ENCODE results near the gene SCT.

SCT gene

GRCh38 chr11:587978-588380 lies 39.0 kb downstream of the SCT start:
- no peak for TF ChIP-seq CTCF (IDR thresholded peaks at IDR 0.05)
- peaks cover 86% of the 10 kb centered on the region for H3K36me3 ChIP-seq
- H3K4me3 ChIP-seq (ENCODE audit: low read depth in 1 of 2, low read length in 1 of 2) = no peak overlapping the region
- H3K27me3 ChIP-seq = no peaks in the 10 kb centered on the region
- H3K4me1 ChIP-seq (ENCODE audit: control insufficient read depth in 1 of 2, insufficient read depth in 1 of 2, low read depth in 1 of 2, low read length in 1 of 2) = no peaks in the 10 kb centered on the region
- peak overlapping the region; percentile 44 for H3K27ac ChIP-seq
- no peaks in the 10 kb centered on the region for H3K9me3 ChIP-seq

GRCh38 chr11:587546-587945 lies 39.4 kb downstream of the SCT start:
- Histone ChIP-seq H3K4me3 (ENCODE audit: low read depth in 1 of 2, low read length in 1 of 2) (no peak overlapping the region), H3K27me3 (no peaks in the 10 kb centered on the region), H3K9me3 (no peaks in the 10 kb centered on the region), H3K36me3 (peaks cover 85% of the 10 kb centered on the region), H3K27ac (peak overlapping the region; percentile 44), H3K4me1 (ENCODE audit: control insufficient read depth in 1 of 2, insufficient read depth in 1 of 2, low read depth in 1 of 2, low read length in 1 of 2) (no peaks in the 10 kb centered on the region)
- TF ChIP-seq CTCF (IDR thresholded peaks at IDR 0.05) = no peak

DNA sequence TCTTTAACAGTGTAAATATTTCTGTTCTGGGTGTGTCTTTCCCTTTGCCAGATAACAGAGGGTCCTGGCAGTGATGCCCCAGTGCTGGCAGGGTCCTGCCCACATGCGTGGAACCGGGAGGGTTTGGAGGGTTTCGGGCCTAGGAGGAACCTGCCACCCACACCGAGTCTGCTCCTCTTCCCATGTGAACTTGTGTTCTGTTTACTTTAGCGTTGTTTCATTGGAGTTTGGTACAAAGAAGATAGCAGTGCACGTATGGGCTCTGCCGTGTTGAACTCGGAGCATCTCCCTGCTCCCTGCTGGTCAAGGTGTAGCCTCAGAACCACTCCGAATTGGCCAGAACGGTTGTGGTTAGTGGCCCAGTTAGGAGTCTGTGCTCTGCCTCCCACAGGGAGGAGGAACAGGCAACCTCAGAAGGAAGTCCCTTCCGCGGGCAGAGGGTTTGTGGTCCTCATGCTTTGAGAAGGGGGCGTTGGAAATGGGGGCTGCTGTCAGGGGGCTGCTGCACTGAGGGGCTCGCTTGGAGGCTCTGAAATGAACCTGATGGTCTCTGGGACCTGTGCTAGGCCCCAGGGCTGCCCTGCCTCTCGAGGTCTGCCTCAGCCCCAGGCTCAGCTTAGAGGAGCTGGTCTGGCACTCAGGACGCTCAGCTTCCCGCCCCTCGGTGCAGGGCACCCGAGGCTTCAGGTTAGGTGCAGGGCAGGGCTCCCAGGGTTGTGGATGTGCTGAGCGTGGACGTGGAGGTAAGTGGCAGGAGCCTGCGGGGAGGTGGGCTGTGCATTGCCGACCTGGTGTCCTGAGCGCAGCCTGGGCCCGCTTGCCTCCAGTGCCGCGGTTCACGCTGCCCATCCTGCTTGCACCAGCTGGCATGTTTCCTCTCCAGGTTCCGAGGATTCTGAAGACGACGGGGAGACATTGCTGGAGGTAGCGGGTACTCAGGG lies 40.3 kb downstream of the SCT start:
- H3K9me3 ChIP-seq = no peaks in the 10 kb centered on the region
- no peak for TF ChIP-seq CTCF (IDR thresholded peaks at IDR 0.05)
- no peak overlapping the region for H3K4me3 ChIP-seq (ENCODE audit: low read depth in 1 of 2, low read length in 1 of 2)
- H3K27ac ChIP-seq = no peak overlapping the region
- H3K27me3 ChIP-seq = no peaks in the 10 kb centered on the region
- peaks cover 83% of the 10 kb centered on the region for H3K36me3 ChIP-seq
- H3K4me1 ChIP-seq (ENCODE audit: control insufficient read depth in 1 of 2, insufficient read depth in 1 of 2, low read depth in 1 of 2, low read length in 1 of 2) = no peaks in the 10 kb centered on the region

DNA sequence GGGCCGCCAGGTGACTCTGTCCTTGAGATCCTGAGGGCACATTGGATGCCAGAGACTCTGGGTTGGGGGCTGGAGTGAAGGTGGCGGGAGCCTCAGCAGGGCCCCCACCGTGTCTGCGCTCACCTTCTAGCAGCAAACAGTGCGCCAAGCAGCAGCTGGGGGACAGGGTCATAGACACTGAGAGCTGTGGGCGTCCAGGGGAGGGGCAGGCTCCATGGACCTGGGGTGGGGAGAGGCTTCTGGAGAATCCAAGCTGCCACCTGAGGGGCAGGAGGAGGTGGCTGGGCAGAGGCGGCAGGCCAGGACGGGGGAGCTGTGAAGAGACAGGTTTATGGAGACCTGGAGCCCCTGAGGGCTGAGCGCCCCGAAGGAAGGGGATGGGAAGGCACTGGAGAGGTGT lies 42.7 kb downstream of the SCT start:
- Histone ChIP-seq H3K27ac (no peak overlapping the region), H3K4me1 (ENCODE audit: control insufficient read depth in 1 of 2, insufficient read depth in 1 of 2, low read depth in 1 of 2, low read length in 1 of 2) (no peaks in the 10 kb centered on the region), H3K27me3 (no peaks in the 10 kb centered on the region), H3K4me3 (ENCODE audit: low read depth in 1 of 2, low read length in 1 of 2) (no peak overlapping the region), H3K36me3 (peaks cover 63% of the 10 kb centered on the region), H3K9me3 (no peaks in the 10 kb centered on the region)
- no peak for TF ChIP-seq CTCF (IDR thresholded peaks at IDR 0.05)

DNA sequence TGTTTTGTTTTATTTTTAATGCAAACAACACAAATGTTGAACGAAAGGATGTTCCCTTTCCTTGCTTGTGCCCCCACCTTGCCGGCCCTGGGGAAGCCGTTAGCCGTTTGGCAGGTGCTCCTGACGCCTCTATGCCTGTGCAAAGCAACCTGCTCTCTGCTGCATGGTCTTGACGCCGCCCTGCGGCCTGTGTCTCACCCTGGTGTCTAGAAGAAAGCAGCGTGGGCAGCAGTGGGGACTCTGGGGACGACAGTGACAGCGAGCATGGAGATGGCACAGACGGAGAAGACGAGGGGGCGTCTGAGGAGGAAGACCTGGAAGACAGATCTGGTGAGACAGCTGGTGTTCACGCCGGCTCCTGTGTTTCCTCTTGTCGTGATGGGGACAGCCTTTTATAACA lies 45.2 kb downstream of the SCT start:
- Histone ChIP-seq H3K36me3 (peaks cover 38% of the 10 kb centered on the region), H3K4me3 (ENCODE audit: low read depth in 1 of 2, low read length in 1 of 2) (no peak overlapping the region), H3K9me3 (no peaks in the 10 kb centered on the region), H3K4me1 (ENCODE audit: control insufficient read depth in 1 of 2, insufficient read depth in 1 of 2, low read depth in 1 of 2, low read length in 1 of 2) (peaks cover 16 to 19% of the 10 kb centered on the region in 2 experiments), H3K27ac (no peak overlapping the region), H3K27me3 (no peaks in the 10 kb centered on the region)
- no peak for TF ChIP-seq CTCF (IDR thresholded peaks at IDR 0.05)
